ENCODE results near the gene CCDC88C.

GRCh38 chr14:91295276-91295845, 122.3 kb downstream of the CCDC88C start:
- TF ChIP-seq POLR2A (IDR thresholded peaks at IDR 0.05) (no peak), CTCF (IDR thresholded peaks at IDR 0.05 in 4 of 5, conservative IDR thresholded peaks at IDR 0.05 in 1 of 5) (no peak)
